Heart right ventricle (tissue), 16 donors: ENCODE results near the gene MYH1. TPM values are rescaled to one million over a fixed set of nuclear protein-coding genes. Genes with fewer than 3 reads are reported as not detected.

Source experiments
- ATAC-seq, 8 donors: fragments of 200-7000 bp; cut with Tn5 transposase; one replicate each; pipeline ENCODE4 v1.9.1; 2020; ENCODE audit warnings: mild to moderate bottlenecking in 8 of 8, moderate library complexity in 8 of 8, moderate number of reproducible peaks in 1 of 8
- DNase-seq, 2 donors: peaks; one replicate each; pipeline ENCODE4 v3.0.0-alpha.2; 2020
- H3K27ac ChIP-seq, 10 donors: fragments of 200-600 bp; sonication (generic) in 2 of 10; one replicate each; pipeline versions ENCODE4 v1.5.0 to v1.8.0; 2020 to 2022; ENCODE audit warnings: mild to moderate bottlenecking in 3 of 10
- H3K27me3 ChIP-seq, 7 donors: fragments of 200-600 bp; one replicate each; pipeline ENCODE4 v1.8.0; 2021 to 2022; ENCODE audit warnings: mild to moderate bottlenecking in 2 of 7
- H3K36me3 ChIP-seq, 9 donors: fragments of 200-600 bp; sonication (generic) in 1 of 9; one replicate each; pipeline versions ENCODE4 v1.5.0 to v1.8.0; 2020 to 2022; ENCODE audit warnings: mild to moderate bottlenecking in 2 of 9
- H3K4me1 ChIP-seq, 9 donors: fragments of 200-600 bp; sonication (generic) in 1 of 9; one replicate each; pipeline versions ENCODE4 v1.5.0 to v1.8.0; 2020 to 2022; ENCODE audit warnings: mild to moderate bottlenecking in 4 of 9
- H3K4me3 ChIP-seq, 10 donors: fragments of 200-600 bp; sonication (generic) in 2 of 10; one replicate each; pipeline versions ENCODE4 v1.5.0 to v1.8.0; 2020 to 2022; ENCODE audit warnings: mild to moderate bottlenecking in 7 of 10, moderate library complexity in 2 of 10
- H3K9me3 ChIP-seq, 11 donors: fragments of 200-600 bp in 10 of 11; sonication (generic) in 2 of 11; one replicate each; pipeline versions ENCODE4 v1.5.0 to v1.8.0; 2013 to 2022; ENCODE audit warnings: mild to moderate bottlenecking in 2 of 11, control low read depth in 1 of 11, moderate library complexity in 1 of 11
- WGBS, 2 donors: extraction: QIAGEN DNeasy Blood & Tissue Kit; methylation state at CpG; one replicate each; pipeline ENCODE4 v1.1.7; 2013; ENCODE audit warnings: inconsistent platforms in 1 of 2; 5-methylcytosine and 5-hydroxymethylcytosine counted together
- intact Hi-C, 10 donors: fragments of 100-400 bp; cut with DNase I; formaldehyde crosslinking; loops; one replicate each; pipeline versions ENCODE4 v1.11.1 to v1.14.2; 2022
- polyA plus RNA-seq, 2 donors: library from polyadenylated mRNA; stranded (reverse); fragments of 200-250 nt; gene quantifications; one replicate each; pipeline ENCODE4 v1.2.3, GENCODE V29; 2013
- total RNA-seq, 10 donors: library from RNA; stranded (reverse); fragmentation: NEBNext Ultra II Directional in 3 of 10; extraction: Animal tissue kit (Norgen Biotek cat#: 25700) in 3 of 10; gene quantifications; one replicate each; pipeline versions ENCODE4 v1.2.1 to v1.2.4, GENCODE V29; 2021 to 2023
- TF ChIP-seq, protein P1 (sequence below), 9 donors: fragments of 200-600 bp; sonication (generic) in 2 of 9; IDR thresholded peaks; one replicate each; pipeline versions ENCODE4 v1.5.0 to v1.8.0; 2021 to 2022; ENCODE audit warnings: antibody characterized with exemption in 9 of 9, mild to moderate bottlenecking in 5 of 9, moderate library complexity in 1 of 9
- donor health status: Arrhythmogenic right ventricular cardiomyopathy.
- donor health status: ischemic (EF 13 %, LVEDD 7.1; RV severe dilation, severe dysfunction).
- donor health status: healthy with polysubstance abuse.
- donor health status: DM: no; HTN: yes; CAD: no.
- donor health status: DM: no; HTN: no; CAD: no.
- donor health status: ischemic (EF 25% LVEDD 6.9; RV normal size, moderate dysfunction).
- donor health status: ischemic (EF 25% LVEDD 5.7; RV mildly dilated, moderate dysfunction).
- donor health status: healthy.
- donor health status: DM: yes; HTN: yes; CAD: no.
- donor health status: Ischemic cardiomyopathy.
- donor health status: ischemic (EF 35%, LVEDD 5.7; RV mildly dilated, moderate dysfunction).
- donor health status: nonischemic (EF 11% LVEDD 7.7; RV severe dilation, severe dysfunction).
- donor health status: DM: yes; HTN: yes; CAD: no.
- donor health status: PGD.
- donor health status: ischemic (EF 29% LVEDD 5.4; RV normal size, mild dysfunction).
- donor health status: nonischemic (EF 23%, LVEDD 6.1; RV moderate dilation, normal function).

Gene MYH1
- total and polyA plus RNA-seq, 12 donors = 0.03 to 0.13 (median 0.05) TPM; not detected in 9

DNA sequence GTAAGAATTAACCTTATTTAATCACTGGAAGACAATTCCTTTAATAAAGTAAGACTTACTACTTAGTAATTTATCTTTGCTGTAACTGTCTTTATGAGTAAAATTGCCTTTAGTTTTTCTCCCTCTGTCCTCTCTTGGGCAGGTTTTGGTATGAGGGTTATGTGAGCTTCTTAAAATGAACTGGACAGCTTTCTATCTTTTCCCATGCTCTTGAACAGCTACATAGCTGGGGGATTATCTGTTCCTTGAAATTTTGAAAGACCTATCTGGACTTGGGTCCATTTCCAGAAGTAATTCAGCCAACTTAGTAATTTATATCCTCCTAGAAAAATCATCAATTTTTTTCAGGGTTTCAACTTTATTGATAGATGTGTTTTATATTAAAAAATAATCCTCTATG is 3.6 kb upstream of the MYH1 start:
- H3K9me3 ChIP-seq = peaks cover 0 to 17% (median 0%) of the 10 kb centered on the region in 11 donors
- DNase-seq (no peak), ATAC-seq (no peak)
- H3K27ac ChIP-seq = no peak overlapping the region
- peaks cover 0 to 3% (median 0%) of the 10 kb centered on the region in 7 donors for H3K27me3 ChIP-seq
- TF ChIP-seq, protein P1, sequence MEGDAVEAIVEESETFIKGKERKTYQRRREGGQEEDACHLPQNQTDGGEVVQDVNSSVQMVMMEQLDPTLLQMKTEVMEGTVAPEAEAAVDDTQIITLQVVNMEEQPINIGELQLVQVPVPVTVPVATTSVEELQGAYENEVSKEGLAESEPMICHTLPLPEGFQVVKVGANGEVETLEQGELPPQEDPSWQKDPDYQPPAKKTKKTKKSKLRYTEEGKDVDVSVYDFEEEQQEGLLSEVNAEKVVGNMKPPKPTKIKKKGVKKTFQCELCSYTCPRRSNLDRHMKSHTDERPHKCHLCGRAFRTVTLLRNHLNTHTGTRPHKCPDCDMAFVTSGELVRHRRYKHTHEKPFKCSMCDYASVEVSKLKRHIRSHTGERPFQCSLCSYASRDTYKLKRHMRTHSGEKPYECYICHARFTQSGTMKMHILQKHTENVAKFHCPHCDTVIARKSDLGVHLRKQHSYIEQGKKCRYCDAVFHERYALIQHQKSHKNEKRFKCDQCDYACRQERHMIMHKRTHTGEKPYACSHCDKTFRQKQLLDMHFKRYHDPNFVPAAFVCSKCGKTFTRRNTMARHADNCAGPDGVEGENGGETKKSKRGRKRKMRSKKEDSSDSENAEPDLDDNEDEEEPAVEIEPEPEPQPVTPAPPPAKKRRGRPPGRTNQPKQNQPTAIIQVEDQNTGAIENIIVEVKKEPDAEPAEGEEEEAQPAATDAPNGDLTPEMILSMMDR (IDR thresholded peaks at IDR 0.05) = no peak
- no peaks in the 10 kb centered on the region for H3K36me3 ChIP-seq
- H3K4me3 ChIP-seq = no peak overlapping the region
- intact Hi-C loops = no loop called here
- H3K4me1 ChIP-seq = no peaks in the 10 kb centered on the region

- Histone ChIP-seq H3K36me3 (no peaks in the 10 kb centered on the region), H3K27ac (no peak overlapping the region), H3K27me3 (peaks cover 0 to 3% (median 0%) of the 10 kb centered on the region in 7 donors), H3K4me3 (no peak overlapping the region), H3K4me1 (peaks cover 0 to 9% (median 0%) of the 10 kb centered on the region in 9 donors), H3K9me3 (no peaks in the 10 kb centered on the region)
- intact Hi-C loops = no loop called here
- no peak for DNase-seq
- TF ChIP-seq, protein P1 (IDR thresholded peaks at IDR 0.05) = no peak
- ATAC-seq = no peak
These were observed 1.7 kb downstream of the MYH1 start for GRCh38 chr17:10516638-10517037.

DNA sequence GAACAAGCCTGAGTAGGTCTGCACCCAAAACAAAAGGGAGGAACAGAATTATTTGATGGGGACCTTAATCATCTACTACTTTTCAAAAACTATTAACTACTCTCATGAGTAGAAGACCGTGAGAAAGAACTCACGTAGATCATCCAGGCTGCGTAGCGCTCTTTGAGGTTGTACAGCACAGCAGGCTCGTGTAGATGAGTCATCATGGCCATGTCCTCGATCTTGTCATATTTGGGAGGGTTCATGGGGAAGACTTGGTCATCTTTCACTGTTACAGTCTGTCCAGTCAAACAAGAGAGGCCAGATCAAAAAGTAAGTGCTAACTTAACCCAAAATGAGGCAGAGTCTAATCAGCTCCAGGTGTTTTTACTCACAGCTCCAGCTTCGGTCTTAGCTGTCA is 2.3 kb downstream of the MYH1 start:
- intact Hi-C loops = no loop called here
- no peak for ATAC-seq
- no peak overlapping the region for H3K4me3 ChIP-seq

GRCh38 chr17:10513299-10514067 is 4.9 kb downstream of the MYH1 start:
- 65 to 71% methylated on average over 6 of the region's 6 CpGs for WGBS, 2 donors
- Histone ChIP-seq H3K27ac (no peak overlapping the region), H3K9me3 (no peaks in the 10 kb centered on the region), H3K27me3 (no peaks in the 10 kb centered on the region), H3K36me3 (no peaks in the 10 kb centered on the region), H3K4me3 (no peak overlapping the region), H3K4me1 (peaks cover 0 to 9% (median 0%) of the 10 kb centered on the region in 9 donors)
- peak in 1 of 2 donors; percentile 4 for DNase-seq
- intact Hi-C loops = no loop called here
- TF ChIP-seq, protein P1 (IDR thresholded peaks at IDR 0.05) = no peak
- peak in 2 of 8 donors; percentile 62 to 66 for ATAC-seq

More for the DNA sequence above, 2.3 kb downstream of the MYH1 start:
- Histone ChIP-seq H3K27me3 (peaks cover 0 to 3% (median 0%) of the 10 kb centered on the region in 7 donors), H3K36me3 (no peaks in the 10 kb centered on the region), H3K9me3 (no peaks in the 10 kb centered on the region), H3K27ac (no peak overlapping the region), H3K4me1 (peaks cover 0 to 9% (median 0%) of the 10 kb centered on the region in 9 donors)
- 68 to 78% methylated on average over 7 of the region's 7 CpGs for WGBS, 2 donors
- TF ChIP-seq, protein P1 (IDR thresholded peaks at IDR 0.05) = no peak
- no peak for DNase-seq
